Non-pigmented ciliary epithelial cell (primary cell): ENCODE data around the gene S1PR3.

Source experiments
- DNase-seq: peaks from one replicate; pipeline ENCODE4 v3.0.0-alpha.2; 2010; ENCODE audit warnings: low read depth

The S1PR3 gene

DNA sequence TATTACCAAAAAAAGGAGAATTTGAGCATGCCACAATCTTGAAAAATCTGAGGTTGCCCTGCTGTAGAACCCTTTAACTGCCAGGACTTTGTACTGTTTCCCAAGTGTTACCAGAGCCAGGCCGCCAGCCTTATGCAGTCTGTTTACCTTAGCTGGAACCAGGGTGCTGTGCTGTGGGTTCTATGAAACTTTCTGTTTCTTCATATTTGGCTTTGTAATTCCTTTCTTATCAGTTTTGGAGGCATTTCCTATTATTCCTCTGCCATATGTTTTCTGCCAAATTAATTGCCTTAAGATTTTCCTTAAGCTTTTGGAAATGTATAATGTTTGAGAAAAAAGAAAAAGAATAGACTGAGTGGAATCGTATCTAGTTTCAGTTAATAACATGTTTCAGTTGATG is 2.1 kb downstream of the S1PR3 start:
- DNase-seq = no peak

GRCh38 chr9:88993871-88994460 is 2.7 kb downstream of the S1PR3 start:
- DNase-seq = no peak

DNA sequence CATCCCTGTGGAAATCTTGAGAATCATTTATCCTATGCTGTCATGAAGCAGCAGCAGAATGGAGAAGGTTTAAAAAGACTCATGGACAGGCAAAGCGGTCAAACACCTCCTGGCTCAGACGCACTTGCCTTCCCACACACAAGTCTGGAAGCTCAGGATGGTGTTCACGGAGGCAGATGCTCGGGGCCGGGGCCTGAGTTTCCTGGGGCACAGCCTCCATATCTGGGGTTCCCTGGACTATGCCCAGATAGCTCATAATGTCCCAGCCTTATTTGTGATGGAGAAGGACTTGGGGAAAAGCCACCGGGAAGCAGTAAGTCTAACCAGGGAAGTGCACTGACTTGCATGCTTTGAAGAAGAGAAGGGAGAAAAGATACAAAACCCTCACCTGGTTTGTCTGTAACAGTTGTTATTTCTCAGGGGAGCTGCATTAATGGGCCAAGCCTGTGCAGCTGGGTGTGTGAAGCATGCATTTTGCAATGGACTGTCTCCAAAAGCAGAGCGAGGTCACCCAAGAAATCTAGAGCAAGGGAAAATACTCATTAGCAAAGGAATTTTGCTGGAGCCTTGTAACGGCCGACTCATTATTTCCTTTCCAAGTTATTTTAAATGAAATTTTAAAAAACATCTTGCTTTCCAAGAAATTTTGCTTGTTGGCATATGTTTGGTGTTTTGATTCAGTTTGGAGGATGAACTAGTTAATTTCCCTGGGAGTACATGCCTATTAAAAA is 3.4 kb downstream of the S1PR3 start:
- no peak for DNase-seq

DNA sequence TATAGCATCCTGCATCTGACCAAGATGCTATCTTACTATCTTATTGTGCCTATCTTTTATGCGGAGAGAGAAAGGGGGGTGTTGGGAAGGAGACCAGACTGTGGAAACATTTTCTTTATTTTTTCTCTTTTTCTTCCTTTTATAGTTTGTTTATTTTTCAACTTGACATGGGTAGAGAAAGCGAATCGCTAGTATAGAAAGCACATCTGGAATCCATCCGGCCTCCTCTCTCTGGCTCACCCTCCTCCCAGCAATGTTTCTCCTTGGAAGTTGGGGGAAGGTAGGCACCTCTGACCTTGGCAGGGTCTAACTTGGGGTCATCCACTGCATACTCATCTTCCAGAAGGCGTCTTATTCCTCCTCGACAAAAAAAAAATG is 3.9 kb downstream of the S1PR3 start:
- DNase-seq = no peak

DNA sequence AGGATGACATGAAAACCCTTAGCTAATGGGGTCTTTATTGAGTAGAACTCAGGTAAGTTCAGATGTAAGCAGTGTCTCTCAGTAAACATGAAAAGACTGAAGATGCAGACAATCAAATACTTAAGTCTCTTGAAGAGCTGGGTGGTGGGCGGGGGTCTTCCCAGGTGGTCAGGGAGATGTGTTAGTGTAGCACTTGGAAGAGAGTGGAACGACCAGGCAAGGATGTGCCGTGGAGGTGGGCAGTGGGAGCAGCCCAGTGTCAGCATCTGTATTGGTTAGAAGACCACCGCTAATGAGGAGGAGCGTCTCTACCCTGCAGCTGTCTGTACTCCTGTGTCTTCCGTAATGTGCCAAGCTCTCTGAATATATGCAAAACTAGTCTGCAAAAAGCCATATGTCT is 4.4 kb downstream of the S1PR3 start:
- no peak for DNase-seq

DNA sequence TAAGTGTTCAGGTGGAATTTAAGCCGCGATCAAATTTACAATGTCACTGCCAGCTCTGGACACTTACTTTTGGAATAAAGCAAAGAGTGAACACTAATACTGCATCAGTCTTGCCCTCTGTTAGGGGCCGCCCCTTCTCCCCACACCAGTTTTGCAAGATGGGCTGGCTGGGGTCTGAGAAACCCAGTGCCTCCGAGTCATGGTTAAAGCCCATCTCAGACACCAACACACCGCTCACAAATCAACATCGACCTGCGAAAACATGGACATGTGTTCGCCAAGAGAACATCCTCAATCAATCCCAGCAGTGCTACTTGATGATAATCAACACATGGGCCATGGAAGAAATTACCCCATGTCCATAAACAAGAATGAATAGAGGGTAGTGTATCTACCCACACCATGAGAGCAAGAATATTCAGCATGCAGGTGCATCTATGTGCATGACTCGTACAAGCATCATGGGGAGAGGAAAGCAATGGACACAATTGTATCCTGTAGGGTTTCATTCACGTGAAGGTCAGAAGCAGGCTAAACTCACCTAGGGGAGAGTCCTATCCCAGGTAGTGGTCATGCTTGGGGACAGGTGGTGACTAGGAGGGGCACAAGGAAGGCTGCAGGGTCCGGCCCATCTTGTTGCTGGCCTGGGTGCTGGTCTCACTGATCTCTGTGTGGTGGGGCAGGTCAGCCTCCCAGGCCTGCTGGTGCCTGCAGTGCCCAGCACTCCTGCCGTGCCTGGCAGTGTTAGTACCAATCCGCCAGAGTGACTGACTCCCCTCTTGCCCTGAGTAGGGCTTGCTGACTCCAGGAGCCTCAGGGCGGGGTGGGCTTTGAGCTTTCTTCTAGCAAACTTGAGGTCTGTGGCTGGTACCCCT is 5.0 kb downstream of the S1PR3 start:
- DNase-seq = no peak

DNA sequence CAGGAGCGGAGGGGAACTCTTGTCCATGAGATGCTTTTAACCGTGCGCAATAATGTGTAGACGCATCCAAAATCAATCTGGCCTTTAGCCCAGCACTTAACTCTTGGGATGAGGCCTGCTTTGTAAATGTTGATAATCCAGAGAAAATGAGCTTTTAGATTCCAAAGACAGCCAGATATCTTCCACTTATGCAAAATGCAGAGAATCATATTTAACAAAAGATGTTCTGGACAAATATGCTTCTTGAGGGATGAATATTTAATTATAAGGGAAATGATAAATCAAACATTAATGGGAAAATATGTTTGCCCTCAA is 5.6 kb downstream of the S1PR3 start:
- DNase-seq = no peak

- DNase-seq = no peak
Measured at GRCh38 chr9:88997646-88998045, 6.4 kb downstream of the S1PR3 start.

DNA sequence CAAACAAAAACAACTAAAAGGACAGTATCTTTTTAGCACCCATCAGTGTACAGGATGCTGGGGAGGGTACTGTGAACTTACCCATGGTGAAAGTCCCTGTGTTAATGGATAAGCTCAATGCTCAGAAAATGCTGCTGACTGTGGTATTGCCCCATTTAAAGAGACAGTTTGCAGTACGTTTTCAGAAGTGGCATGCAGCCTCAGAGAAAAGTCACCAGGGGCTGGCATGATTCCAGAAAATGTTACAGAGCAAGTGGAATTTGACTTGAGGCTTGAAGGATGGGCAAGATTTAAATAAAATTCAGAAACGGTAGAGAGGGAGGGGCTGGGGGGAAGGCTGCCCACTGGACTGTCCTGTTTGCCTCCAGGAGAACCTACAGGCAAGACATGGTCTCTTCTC is 7.2 kb downstream of the S1PR3 start:
- no peak for DNase-seq

GRCh38 chr9:88998911-88999310 is 7.6 kb downstream of the S1PR3 start:
- DNase-seq = no peak

DNA sequence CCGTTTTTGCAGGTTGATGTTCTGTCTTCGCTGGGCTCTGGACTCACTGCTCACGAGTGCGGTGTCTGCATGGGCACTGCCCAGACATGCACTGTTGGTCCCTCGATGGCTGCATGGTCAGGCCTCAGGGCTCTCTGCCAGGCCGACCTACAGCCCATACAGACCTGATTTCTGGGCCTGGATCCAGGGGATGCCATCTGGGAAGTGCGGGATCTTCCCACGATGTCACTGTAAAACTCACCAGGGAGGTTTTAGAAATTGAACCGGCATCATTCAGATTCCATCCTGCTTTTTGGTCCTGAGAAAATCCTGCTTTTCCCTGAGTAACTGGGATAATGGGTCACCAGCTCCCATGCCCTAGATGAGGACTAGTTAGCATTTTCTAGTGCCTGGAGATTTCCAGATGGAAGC is 9.1 kb downstream of the S1PR3 start:
- no peak for DNase-seq

DNA sequence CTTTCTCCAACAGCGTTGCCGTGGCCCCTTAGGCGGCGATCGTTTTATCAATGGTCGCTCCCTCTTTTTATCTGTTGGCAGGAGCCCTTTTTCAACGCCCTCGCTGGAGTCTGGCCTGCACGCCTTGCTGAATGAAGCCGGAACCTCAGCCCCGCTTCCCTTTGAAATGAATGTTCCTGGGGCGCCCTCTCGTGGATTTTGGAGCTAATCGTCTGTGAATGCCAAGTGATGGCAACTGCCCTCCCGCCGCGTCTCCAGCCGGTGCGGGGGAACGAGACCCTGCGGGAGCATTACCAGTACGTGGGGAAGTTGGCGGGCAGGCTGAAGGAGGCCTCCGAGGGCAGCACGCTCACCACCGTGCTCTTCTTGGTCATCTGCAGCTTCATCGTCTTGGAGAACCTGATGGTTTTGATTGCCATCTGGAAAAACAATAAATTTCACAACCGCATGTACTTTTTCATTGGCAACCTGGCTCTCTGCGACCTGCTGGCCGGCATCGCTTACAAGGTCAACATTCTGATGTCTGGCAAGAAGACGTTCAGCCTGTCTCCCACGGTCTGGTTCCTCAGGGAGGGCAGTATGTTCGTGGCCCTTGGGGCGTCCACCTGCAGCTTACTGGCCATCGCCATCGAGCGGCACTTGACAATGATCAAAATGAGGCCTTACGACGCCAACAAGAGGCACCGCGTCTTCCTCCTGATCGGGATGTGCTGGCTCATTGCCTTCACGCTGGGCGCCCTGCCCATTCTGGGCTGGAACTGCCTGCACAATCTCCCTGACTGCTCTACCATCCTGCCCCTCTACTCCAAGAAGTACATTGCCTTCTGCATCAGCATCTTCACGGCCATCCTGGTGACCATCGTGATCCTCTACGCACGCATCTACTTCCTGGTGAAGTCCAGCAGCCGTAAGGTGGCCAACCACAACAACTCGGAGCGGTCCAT is 10.0 kb downstream of the S1PR3 start:
- no peak for DNase-seq

DNA sequence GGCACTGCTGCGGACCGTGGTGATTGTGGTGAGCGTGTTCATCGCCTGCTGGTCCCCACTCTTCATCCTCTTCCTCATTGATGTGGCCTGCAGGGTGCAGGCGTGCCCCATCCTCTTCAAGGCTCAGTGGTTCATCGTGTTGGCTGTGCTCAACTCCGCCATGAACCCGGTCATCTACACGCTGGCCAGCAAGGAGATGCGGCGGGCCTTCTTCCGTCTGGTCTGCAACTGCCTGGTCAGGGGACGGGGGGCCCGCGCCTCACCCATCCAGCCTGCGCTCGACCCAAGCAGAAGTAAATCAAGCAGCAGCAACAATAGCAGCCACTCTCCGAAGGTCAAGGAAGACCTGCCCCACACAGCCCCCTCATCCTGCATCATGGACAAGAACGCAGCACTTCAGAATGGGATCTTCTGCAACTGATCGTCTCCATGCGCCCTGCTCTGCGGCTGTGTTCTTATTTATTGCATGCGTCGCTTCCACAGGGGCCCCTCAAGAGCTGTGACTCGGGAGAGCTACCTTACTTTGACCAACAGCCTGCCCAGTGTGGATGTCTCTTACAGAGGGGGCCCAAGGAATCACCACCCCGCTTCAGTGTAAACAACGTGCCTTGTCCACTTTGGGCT is 10.8 kb downstream of the S1PR3 start:
- no peak for DNase-seq

- no peak for DNase-seq
Measured at GRCh38 chr9:89002987-89003386, 11.7 kb downstream of the S1PR3 start.

- no peak for DNase-seq
Measured at GRCh38 chr9:89005323-89005722, 14.1 kb downstream of the S1PR3 start.

GRCh38 chr9:89006267-89006666 is 15.0 kb downstream of the S1PR3 start:
- DNase-seq = no peak

GRCh38 chr9:89006996-89007967 is 16.0 kb downstream of the S1PR3 start:
- no peak for DNase-seq

DNA sequence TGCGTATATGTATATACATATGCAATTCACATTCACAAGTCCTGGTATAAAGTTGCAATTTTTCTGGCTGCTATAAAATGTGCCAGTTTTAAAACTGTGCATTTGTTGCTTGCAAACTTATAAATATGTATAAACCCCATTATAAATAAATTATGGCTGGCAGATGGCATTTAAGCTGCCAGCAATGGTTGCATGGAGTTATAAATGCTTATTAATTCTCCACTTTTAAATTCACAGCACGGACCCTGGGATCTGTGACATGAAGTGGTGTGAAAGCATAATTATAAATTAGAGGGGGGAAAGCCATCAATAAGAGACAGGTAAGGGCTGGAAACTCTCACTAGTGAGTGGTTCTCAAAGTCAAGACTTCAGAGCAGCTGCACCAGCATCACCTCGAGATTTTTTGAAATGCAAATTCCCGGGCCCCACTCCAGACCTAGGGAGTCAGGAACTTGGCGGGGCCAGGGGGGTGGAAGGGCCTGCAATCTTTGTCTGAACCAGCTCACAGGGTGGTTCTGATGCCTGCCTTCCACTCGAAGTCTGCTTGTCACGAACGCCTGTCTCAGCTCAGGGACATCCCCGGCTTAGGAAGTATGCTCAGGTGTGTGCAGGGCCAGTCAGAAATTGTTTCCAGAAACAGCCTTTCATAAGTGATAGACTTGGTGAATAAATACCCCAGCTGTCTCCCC is 16.9 kb downstream of the S1PR3 start:
- DNase-seq = no peak

- DNase-seq = no peak
Measured at GRCh38 chr9:89008744-89009545, 17.7 kb downstream of the S1PR3 start.
